ENCODE results near the gene PNPLA7.

The PNPLA7 gene

GRCh38 chr9:137486141-137486490 is 64.1 kb downstream of the PNPLA7 start:
- Histone ChIP-seq H4K20me1 (ENCODE audit: insufficient read depth, low read length) (0 out of 2 replicates have a peak, but pooled peaks cover 10% of the 10 kb centered on the region), H3K9ac (ENCODE audit: low read depth, low read length) (no peak overlapping the region), H3K36me3 (ENCODE audit: insufficient read depth, low read length) (no peaks in the 10 kb centered on the region), H3K9me3 (ENCODE audit: insufficient read depth, low read length, severe bottlenecking) (no peaks in the 10 kb centered on the region), H3K27ac (ENCODE audit: low read length) (no peak overlapping the region), H3K4me3 (ENCODE audit: low read depth in 1 of 2, low read length in 2 of 2) (no peak overlapping the region), H3K79me2 (ENCODE audit: insufficient read depth, low read length) (no peaks in the 10 kb centered on the region), H3K4me2 (ENCODE audit: insufficient read depth, low read length) (no peak overlapping the region), H2AFZ (ENCODE audit: low read depth, low read length) (no peak overlapping the region), H3K27me3 (ENCODE audit: insufficient read depth, low read length, poor library complexity) (no peaks in the 10 kb centered on the region), H3K4me1 (ENCODE audit: insufficient read depth, low read length) (no peaks in the 10 kb centered on the region)
- no peak for TF ChIP-seq EZH2 (IDR thresholded peaks at IDR 0.05; ENCODE audit: borderline replicate concordance, low read depth, low read length, severe bottlenecking)
- TF ChIP-seq, protein P1, sequence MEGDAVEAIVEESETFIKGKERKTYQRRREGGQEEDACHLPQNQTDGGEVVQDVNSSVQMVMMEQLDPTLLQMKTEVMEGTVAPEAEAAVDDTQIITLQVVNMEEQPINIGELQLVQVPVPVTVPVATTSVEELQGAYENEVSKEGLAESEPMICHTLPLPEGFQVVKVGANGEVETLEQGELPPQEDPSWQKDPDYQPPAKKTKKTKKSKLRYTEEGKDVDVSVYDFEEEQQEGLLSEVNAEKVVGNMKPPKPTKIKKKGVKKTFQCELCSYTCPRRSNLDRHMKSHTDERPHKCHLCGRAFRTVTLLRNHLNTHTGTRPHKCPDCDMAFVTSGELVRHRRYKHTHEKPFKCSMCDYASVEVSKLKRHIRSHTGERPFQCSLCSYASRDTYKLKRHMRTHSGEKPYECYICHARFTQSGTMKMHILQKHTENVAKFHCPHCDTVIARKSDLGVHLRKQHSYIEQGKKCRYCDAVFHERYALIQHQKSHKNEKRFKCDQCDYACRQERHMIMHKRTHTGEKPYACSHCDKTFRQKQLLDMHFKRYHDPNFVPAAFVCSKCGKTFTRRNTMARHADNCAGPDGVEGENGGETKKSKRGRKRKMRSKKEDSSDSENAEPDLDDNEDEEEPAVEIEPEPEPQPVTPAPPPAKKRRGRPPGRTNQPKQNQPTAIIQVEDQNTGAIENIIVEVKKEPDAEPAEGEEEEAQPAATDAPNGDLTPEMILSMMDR (IDR thresholded peaks at IDR 0.05; ENCODE audit: borderline replicate concordance, extremely low read depth, low read length, poor library complexity, severe bottlenecking) = no peak
- ATAC-seq (ENCODE audit: insufficient read depth, low read depth) = no peak
- DNase-seq = no peak

DNA sequence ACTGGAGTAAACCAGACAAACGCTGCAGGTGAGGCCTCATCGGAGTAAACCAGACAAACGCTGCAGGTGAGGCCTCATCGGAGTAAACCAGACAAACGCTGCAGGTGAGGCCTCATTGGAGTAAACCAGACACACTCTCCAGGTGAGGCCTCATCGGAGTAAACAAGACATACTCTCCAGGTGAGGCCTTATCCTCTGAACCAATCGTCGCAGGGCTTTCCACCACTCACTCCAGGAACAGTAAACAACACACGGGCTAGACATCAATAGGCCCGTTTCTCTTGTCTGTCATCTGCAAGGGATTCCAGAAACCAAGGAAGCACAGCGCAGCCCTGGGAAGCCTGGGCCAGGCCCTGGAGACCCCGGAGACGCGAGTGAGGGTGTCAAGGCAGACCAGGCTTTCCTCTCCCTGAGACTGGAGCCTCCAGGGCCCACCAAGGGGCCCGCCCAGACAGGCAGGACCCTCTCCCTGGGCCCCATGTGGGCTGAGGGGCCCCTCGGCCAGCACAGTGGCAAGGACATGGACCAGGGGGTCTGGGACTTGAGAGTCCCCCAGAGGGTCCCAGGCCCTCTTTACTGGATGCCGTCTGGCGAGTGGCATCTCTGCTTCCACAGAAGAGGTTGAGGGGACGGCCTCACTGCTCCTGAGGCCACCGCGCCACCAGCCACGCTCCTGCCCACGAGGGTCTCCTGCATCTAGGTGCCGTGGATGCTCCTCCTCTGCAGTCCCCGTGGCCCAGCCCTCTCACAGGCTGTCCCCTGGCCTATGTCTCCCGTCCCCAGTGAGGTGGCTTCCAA is 64.7 kb downstream of the PNPLA7 start:
- no peak for ATAC-seq (ENCODE audit: insufficient read depth, low read depth)
- no peaks in the 10 kb centered on the region for H3K79me2 ChIP-seq (ENCODE audit: insufficient read depth, low read length)
- no peaks in the 10 kb centered on the region for H3K4me1 ChIP-seq (ENCODE audit: insufficient read depth, low read length)
- H3K9ac ChIP-seq (ENCODE audit: low read depth, low read length) = no peak overlapping the region
- no peaks in the 10 kb centered on the region for H3K36me3 ChIP-seq (ENCODE audit: insufficient read depth, low read length)
- H3K9me3 ChIP-seq (ENCODE audit: insufficient read depth, low read length, severe bottlenecking) = no peaks in the 10 kb centered on the region
- no peak overlapping the region for H3K4me3 ChIP-seq (ENCODE audit: low read depth in 1 of 2, low read length in 2 of 2)
- H3K4me2 ChIP-seq (ENCODE audit: insufficient read depth, low read length) = no peak overlapping the region
- no peak overlapping the region for H2AFZ ChIP-seq (ENCODE audit: low read depth, low read length)
- H4K20me1 ChIP-seq (ENCODE audit: insufficient read depth, low read length) = 0 out of 2 replicates have a peak, but pooled peaks cover 10% of the 10 kb centered on the region
- no peaks in the 10 kb centered on the region for H3K27me3 ChIP-seq (ENCODE audit: insufficient read depth, low read length, poor library complexity)
- TF ChIP-seq, protein P1 (IDR thresholded peaks at IDR 0.05; ENCODE audit: borderline replicate concordance, extremely low read depth, low read length, poor library complexity, severe bottlenecking) = no peak
- no peak for TF ChIP-seq EZH2 (IDR thresholded peaks at IDR 0.05; ENCODE audit: borderline replicate concordance, low read depth, low read length, severe bottlenecking)
- DNase-seq = no peak
- H3K27ac ChIP-seq (ENCODE audit: low read length) = no peak overlapping the region

- TF ChIP-seq, protein P1 (IDR thresholded peaks at IDR 0.05; ENCODE audit: borderline replicate concordance, extremely low read depth, low read length, poor library complexity, severe bottlenecking) = no peak
- TF ChIP-seq EZH2 (IDR thresholded peaks at IDR 0.05; ENCODE audit: borderline replicate concordance, low read depth, low read length, severe bottlenecking) = no peak
Observed at GRCh38 chr9:137484551-137485315, 65.5 kb downstream of the PNPLA7 start.

More at GRCh38 chr9:137484551-137485315, 65.5 kb downstream of the PNPLA7 start:
- no peak overlapping the region for H3K4me3 ChIP-seq (ENCODE audit: low read depth in 1 of 2, low read length in 2 of 2)
- no peaks in the 10 kb centered on the region for H3K4me1 ChIP-seq (ENCODE audit: insufficient read depth, low read length)
- no peaks in the 10 kb centered on the region for H3K27me3 ChIP-seq (ENCODE audit: insufficient read depth, low read length, poor library complexity)
- H3K4me2 ChIP-seq (ENCODE audit: insufficient read depth, low read length) = no peak overlapping the region
- H2AFZ ChIP-seq (ENCODE audit: low read depth, low read length) = no peak overlapping the region
- 0 out of 2 replicates have a peak, but pooled peaks cover 10% of the 10 kb centered on the region for H4K20me1 ChIP-seq (ENCODE audit: insufficient read depth, low read length)
- DNase-seq (no peak), ATAC-seq (ENCODE audit: insufficient read depth, low read depth) (no peak)
- H3K36me3 ChIP-seq (ENCODE audit: insufficient read depth, low read length) = no peaks in the 10 kb centered on the region
- no peaks in the 10 kb centered on the region for H3K9me3 ChIP-seq (ENCODE audit: insufficient read depth, low read length, severe bottlenecking)
- no peak overlapping the region for H3K9ac ChIP-seq (ENCODE audit: low read depth, low read length)
- no peaks in the 10 kb centered on the region for H3K79me2 ChIP-seq (ENCODE audit: insufficient read depth, low read length)
- H3K27ac ChIP-seq (ENCODE audit: low read length) = no peak overlapping the region
